ENCODE measurements around the gene EDAR. TPM values are rescaled to one million over a fixed set of nuclear protein-coding genes. Genes with fewer than 3 reads are reported as not detected.

EDAR gene
- total and polyA plus RNA-seq, 2 experiments from 2014 or later = not detected

GRCh38 chr2:108935271-108935741, 53.7 kb downstream of the EDAR start:
- H3K27ac ChIP-seq = no peak overlapping the region
- TF ChIP-seq CTCF (IDR thresholded peaks at IDR 0.05; ENCODE audit: low read depth, low read length) = no peak
- peaks cover 16% of the 10 kb centered on the region for H3K4me1 ChIP-seq (ENCODE audit: low read depth)
- H3K9me3 ChIP-seq (ENCODE audit: low read depth) = no peaks in the 10 kb centered on the region
- DNase-seq (ENCODE audit: low read depth in 1 of 2, low spot score in 1 of 2) = no peak
- H3K36me3 ChIP-seq = no peaks in the 10 kb centered on the region
- H3K4me3 ChIP-seq = no peak overlapping the region
- no peaks in the 10 kb centered on the region for H3K27me3 ChIP-seq

GRCh38 chr2:108934583-108935245, 54.3 kb downstream of the EDAR start:
- Histone ChIP-seq H3K4me3 (no peak overlapping the region), H3K9me3 (ENCODE audit: low read depth) (no peaks in the 10 kb centered on the region), H3K36me3 (no peaks in the 10 kb centered on the region), H3K27me3 (no peaks in the 10 kb centered on the region), H3K27ac (no peak overlapping the region), H3K4me1 (ENCODE audit: low read depth) (peaks cover 16% of the 10 kb centered on the region)
- DNase-seq (ENCODE audit: low read depth in 1 of 2, low spot score in 1 of 2) = no peak
- no peak for TF ChIP-seq CTCF (IDR thresholded peaks at IDR 0.05; ENCODE audit: low read depth, low read length)

GRCh38 chr2:108934151-108934550, 54.9 kb downstream of the EDAR start:
- no peak overlapping the region for H3K27ac ChIP-seq
- no peak for DNase-seq (ENCODE audit: low read depth in 1 of 2, low spot score in 1 of 2)
- no peak for TF ChIP-seq CTCF (IDR thresholded peaks at IDR 0.05; ENCODE audit: low read depth, low read length)
- H3K9me3 ChIP-seq (ENCODE audit: low read depth) = no peaks in the 10 kb centered on the region
- peaks cover 16% of the 10 kb centered on the region for H3K4me1 ChIP-seq (ENCODE audit: low read depth)
- H3K27me3 ChIP-seq = no peaks in the 10 kb centered on the region
- H3K4me3 ChIP-seq = no peak overlapping the region
- H3K36me3 ChIP-seq = no peaks in the 10 kb centered on the region

GRCh38 chr2:108933691-108934117, 55.3 kb downstream of the EDAR start:
- Histone ChIP-seq H3K27me3 (no peaks in the 10 kb centered on the region), H3K9me3 (ENCODE audit: low read depth) (no peaks in the 10 kb centered on the region), H3K4me1 (ENCODE audit: low read depth) (peaks cover 16% of the 10 kb centered on the region), H3K27ac (peak overlapping the region; percentile 42), H3K4me3 (no peak overlapping the region), H3K36me3 (no peaks in the 10 kb centered on the region)
- DNase-seq (ENCODE audit: low read depth in 1 of 2, low spot score in 1 of 2) = peak in 1 of 2 donors; percentile 48
- TF ChIP-seq CTCF (IDR thresholded peaks at IDR 0.05; ENCODE audit: low read depth, low read length) = no peak

- Histone ChIP-seq H3K36me3 (no peaks in the 10 kb centered on the region), H3K27ac (peak overlapping the region; percentile 42), H3K9me3 (ENCODE audit: low read depth) (no peaks in the 10 kb centered on the region), H3K4me3 (no peak overlapping the region), H3K27me3 (no peaks in the 10 kb centered on the region), H3K4me1 (ENCODE audit: low read depth) (peaks cover 16% of the 10 kb centered on the region)
- DNase-seq (ENCODE audit: low read depth in 1 of 2, low spot score in 1 of 2) = no peak
- no peak for TF ChIP-seq CTCF (IDR thresholded peaks at IDR 0.05; ENCODE audit: low read depth, low read length)
These were observed 56.2 kb downstream of the EDAR start for GRCh38 chr2:108932736-108933332.
